Liver (tissue), 9 donors: Measurements from ENCODE around the gene LSAMP. TPM values are rescaled to one million over a fixed set of nuclear protein-coding genes. Genes with fewer than 3 reads are reported as not detected.

Source experiments
- DNase-seq: peaks from one replicate; pipeline ENCODE4 v3.0.0-alpha.2; 2017; ENCODE audit warnings: low spot score
- H3K27ac ChIP-seq, 2 donors: one replicate each; pipeline ENCODE4 v1.7.0; 2013; ENCODE audit warnings: inconsistent platforms in 2 of 2, low read length in 2 of 2, control low read depth in 1 of 2, low read depth in 1 of 2, mild to moderate bottlenecking in 1 of 2
- H3K27me3 ChIP-seq, 4 donors: one replicate each; pipeline versions ENCODE4 v1.6.1 to v1.7.0; 2013; ENCODE audit warnings: low read length in 3 of 4, inconsistent platforms in 1 of 4, mild to moderate bottlenecking in 1 of 4, moderate library complexity in 1 of 4; ENCODE audit not compliant: control insufficient read depth in 4 of 4, insufficient read depth in 4 of 4
- H3K36me3 ChIP-seq, 4 donors: one replicate each; pipeline versions ENCODE4 v1.6.1 to v1.7.0; 2013; ENCODE audit warnings: low read length in 3 of 4, mild to moderate bottlenecking in 3 of 4, low read depth in 1 of 4, moderate library complexity in 1 of 4; ENCODE audit not compliant: control insufficient read depth in 4 of 4, insufficient read depth in 3 of 4
- H3K4me1 ChIP-seq, 4 donors: one replicate each; pipeline versions ENCODE4 v1.6.1 to v1.7.0; 2013; ENCODE audit warnings: low read length in 3 of 4, mild to moderate bottlenecking in 3 of 4, moderate library complexity in 1 of 4; ENCODE audit not compliant: control insufficient read depth in 4 of 4, insufficient read depth in 4 of 4
- H3K4me3 ChIP-seq, 3 donors: one replicate each; pipeline versions ENCODE4 v1.6.1 to v1.7.0; 2013; ENCODE audit warnings: low read length in 3 of 3, control low read depth in 1 of 3, low read depth in 1 of 3, mild to moderate bottlenecking in 1 of 3
- H3K9ac ChIP-seq, 2 donors: one replicate each; pipeline ENCODE4 v1.7.0; 2013; ENCODE audit warnings: low read length in 2 of 2, mild to moderate bottlenecking in 2 of 2, moderate library complexity in 2 of 2, control low read depth in 1 of 2, low read depth in 1 of 2
- H3K9me3 ChIP-seq, 4 donors: one replicate each; pipeline versions ENCODE4 v1.6.1 to v1.7.0; 2013; ENCODE audit warnings: low read length in 3 of 4; ENCODE audit not compliant: control insufficient read depth in 4 of 4
- EGR1 ChIP-seq, 2 donors: IDR thresholded peaks; 2 replicates each; pipeline ENCODE4 v1.6.1; 2016 to 2018; ENCODE audit warnings: antibody characterized with exemption in 2 of 2, low read depth in 2 of 2
- FOXA1 ChIP-seq: IDR thresholded peaks from 2 replicates; pipeline ENCODE4 v1.6.1; 2016; ENCODE audit warnings: antibody characterized with exemption
- FOXA2 ChIP-seq: IDR thresholded peaks from 2 replicates; pipeline ENCODE4 v1.6.1; 2016; ENCODE audit warnings: antibody characterized with exemption
- GABPA ChIP-seq, 2 donors: IDR thresholded peaks in 1 of 2; conservative IDR thresholded peaks in 1 of 2; 2 replicates each; pipeline ENCODE4 v1.6.1; 2016; ENCODE audit warnings: antibody characterized with exemption in 2 of 2, mild to moderate bottlenecking in 1 of 2, moderate library complexity in 1 of 2
- HNF4A ChIP-seq, 2 donors: conservative IDR thresholded peaks; 2 replicates each; pipeline ENCODE4 v1.6.1; 2016; ENCODE audit warnings: antibody characterized with exemption in 2 of 2, mild to moderate bottlenecking in 2 of 2
- HNF4G ChIP-seq: IDR thresholded peaks from 2 replicates; pipeline ENCODE4 v1.6.1; 2016; ENCODE audit warnings: antibody characterized with exemption
- JUND ChIP-seq, 2 donors: IDR thresholded peaks; 2 replicates each; pipeline ENCODE4 v1.6.1; 2016; ENCODE audit warnings: antibody characterized with exemption in 2 of 2
- NR2F2 ChIP-seq: IDR thresholded peaks from 2 replicates; pipeline ENCODE4 v1.6.1; 2016; ENCODE audit warnings: antibody characterized with exemption
- RAD21 ChIP-seq, 2 donors: IDR thresholded peaks; 2 replicates each; pipeline ENCODE4 v1.6.1; 2016; ENCODE audit warnings: antibody characterized with exemption in 2 of 2, mild to moderate bottlenecking in 2 of 2
- RXRA ChIP-seq, 2 donors: IDR thresholded peaks; 2 replicates each; pipeline ENCODE4 v1.6.1; 2017 to 2018; ENCODE audit warnings: antibody characterized with exemption in 2 of 2, mild to moderate bottlenecking in 1 of 2
- SP1 ChIP-seq: IDR thresholded peaks from 2 replicates; pipeline ENCODE4 v1.6.1; 2018; ENCODE audit warnings: antibody characterized with exemption, mild to moderate bottlenecking
- TAF1 ChIP-seq: conservative IDR thresholded peaks from 2 replicates; pipeline ENCODE4 v1.6.1; 2016; ENCODE audit warnings: antibody characterized with exemption, mild to moderate bottlenecking
- YY1 ChIP-seq: IDR thresholded peaks from 2 replicates; pipeline ENCODE4 v1.6.1; 2016; ENCODE audit warnings: antibody characterized with exemption, mild to moderate bottlenecking
- WGBS: extraction: QIAGEN DNeasy Blood & Tissue Kit; methylation state at CpG from one replicate; pipeline ENCODE4 v1.1.7; 2013; 5-methylcytosine and 5-hydroxymethylcytosine counted together
- polyA plus RNA-seq, 2 donors: library from polyadenylated mRNA; stranded (reverse) in 1 of 2; unstranded in 1 of 2; fragments of 200-250 nt in 1 of 2; fragments of >200 nt in 1 of 2; fragmentation: Nextera tagmentation in 1 of 2; extraction: Ambion mirVana in 1 of 2; gene quantifications; one replicate each; pipeline versions ENCODE4 v1.2.1 to v1.2.3, GENCODE V29; 2013 to 2015
- total RNA-seq, 2 donors: library from RNA; depleted of rRNA; stranded (reverse); fragments of >200 nt; gene quantifications; one replicate each; pipeline ENCODE4 v1.2.3, GENCODE V29; 2014
- TF ChIP-seq, protein P1 (sequence below): fragments of 150-350 bp; IDR thresholded peaks from 2 replicates; pipeline ENCODE4 v1.5.1; 2017; ENCODE audit warnings: improper control_type of control experiment, low read depth, low read length; ENCODE audit not compliant: missing input control
- TF ChIP-seq, protein P2 (sequence below): IDR thresholded peaks from 2 replicates; pipeline ENCODE4 v1.6.1; 2016; ENCODE audit warnings: antibody characterized with exemption
- TF ChIP-seq, protein P3 (sequence below): IDR thresholded peaks from 2 replicates; pipeline ENCODE4 v1.6.1; 2016; ENCODE audit warnings: antibody characterized with exemption
- TF ChIP-seq, protein P4 (sequence below): IDR thresholded peaks from 2 replicates; pipeline ENCODE4 v1.6.1; 2016; ENCODE audit warnings: antibody characterized with exemption, mild to moderate bottlenecking
- TF ChIP-seq, protein P5 (sequence below): IDR thresholded peaks from 2 replicates; pipeline ENCODE4 v1.6.1; 2016; ENCODE audit warnings: antibody characterized with exemption
- donor health status: healthy.
- donor health status: healthy.
- donor health status: healthy.
- donor health status: healthy.
- donor health status: healthy.

Gene LSAMP
- total and polyA plus RNA-seq, 4 donors: 0.01 to 0.17 (median 0.06) TPM

DNA sequence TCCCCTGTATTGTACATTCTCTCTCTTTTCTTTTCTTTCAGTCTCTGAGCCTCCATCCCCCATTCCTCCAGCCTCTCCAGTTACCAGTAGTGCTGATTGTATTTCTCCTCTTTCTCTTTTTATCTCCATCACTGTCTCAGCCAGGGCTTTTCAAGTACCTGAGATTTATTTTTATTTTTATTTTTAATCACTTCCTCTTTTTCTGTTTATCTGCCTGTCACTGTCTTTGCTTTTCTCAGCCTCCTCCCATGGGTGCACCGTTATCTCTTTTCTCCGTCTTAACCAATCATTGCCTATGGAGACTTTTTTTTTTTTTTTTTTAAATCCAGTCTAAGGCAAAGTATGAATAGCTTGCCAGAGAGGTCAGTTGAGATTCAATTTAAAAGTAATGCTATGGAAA, 462.7 kb downstream of the LSAMP start:
- Histone ChIP-seq H3K27ac (no peak overlapping the region), H3K4me1 (no peaks in the 10 kb centered on the region), H3K9ac (no peak overlapping the region), H3K4me3 (no peak overlapping the region), H3K9me3 (no peaks in the 10 kb centered on the region), H3K27me3 (peaks cover 0 to 2% (median 0%) of the 10 kb centered on the region in 4 donors), H3K36me3 (no peaks in the 10 kb centered on the region)
- DNase-seq: no peak
- WGBS: 71% methylated on average over 2 of the region's 2 CpGs
- TF ChIP-seq EGR1 (IDR thresholded peaks at IDR 0.05; ENCODE audit: low read depth in 2 of 2) (no peak), RXRA (IDR thresholded peaks at IDR 0.05) (no peak), HNF4G (no peak)

DNA sequence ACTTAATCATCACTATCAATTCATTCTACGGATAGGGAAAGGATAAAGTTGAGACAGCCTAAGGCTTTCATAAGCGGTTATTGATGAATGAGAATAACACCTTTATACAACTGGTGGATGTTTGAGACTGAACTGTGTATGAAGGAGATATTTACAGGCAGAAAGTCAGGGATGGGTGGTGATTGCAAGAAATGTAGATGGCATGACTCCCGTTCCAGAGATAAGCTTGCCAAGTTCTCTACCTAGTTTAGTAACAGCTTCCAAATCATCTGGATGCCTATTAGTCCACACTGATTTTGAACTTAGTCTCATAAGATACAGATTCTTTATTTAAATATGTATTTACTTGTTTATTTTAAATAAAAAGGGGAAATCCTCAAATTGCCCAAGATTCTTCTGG, 463.2 kb downstream of the LSAMP start:
- Histone ChIP-seq H3K4me1 (no peaks in the 10 kb centered on the region), H3K27me3 (peaks cover 0 to 2% (median 0%) of the 10 kb centered on the region in 4 donors), H3K4me3 (no peak overlapping the region), H3K36me3 (no peaks in the 10 kb centered on the region), H3K27ac (no peak overlapping the region), H3K9ac (no peak overlapping the region), H3K9me3 (no peaks in the 10 kb centered on the region)
- 81% methylated on average over 3 of the region's 3 CpGs for WGBS
- TF ChIP-seq EGR1 (IDR thresholded peaks at IDR 0.05; ENCODE audit: low read depth in 2 of 2) (no peak), GABPA (IDR thresholded peaks at IDR 0.05 in 1 of 2, conservative IDR thresholded peaks at IDR 0.05 in 1 of 2) (no peak), FOXA1 (no peak), NR2F2 (no peak), HNF4G (no peak)
- TF ChIP-seq, protein P1, sequence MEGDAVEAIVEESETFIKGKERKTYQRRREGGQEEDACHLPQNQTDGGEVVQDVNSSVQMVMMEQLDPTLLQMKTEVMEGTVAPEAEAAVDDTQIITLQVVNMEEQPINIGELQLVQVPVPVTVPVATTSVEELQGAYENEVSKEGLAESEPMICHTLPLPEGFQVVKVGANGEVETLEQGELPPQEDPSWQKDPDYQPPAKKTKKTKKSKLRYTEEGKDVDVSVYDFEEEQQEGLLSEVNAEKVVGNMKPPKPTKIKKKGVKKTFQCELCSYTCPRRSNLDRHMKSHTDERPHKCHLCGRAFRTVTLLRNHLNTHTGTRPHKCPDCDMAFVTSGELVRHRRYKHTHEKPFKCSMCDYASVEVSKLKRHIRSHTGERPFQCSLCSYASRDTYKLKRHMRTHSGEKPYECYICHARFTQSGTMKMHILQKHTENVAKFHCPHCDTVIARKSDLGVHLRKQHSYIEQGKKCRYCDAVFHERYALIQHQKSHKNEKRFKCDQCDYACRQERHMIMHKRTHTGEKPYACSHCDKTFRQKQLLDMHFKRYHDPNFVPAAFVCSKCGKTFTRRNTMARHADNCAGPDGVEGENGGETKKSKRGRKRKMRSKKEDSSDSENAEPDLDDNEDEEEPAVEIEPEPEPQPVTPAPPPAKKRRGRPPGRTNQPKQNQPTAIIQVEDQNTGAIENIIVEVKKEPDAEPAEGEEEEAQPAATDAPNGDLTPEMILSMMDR: no peak
- no peak for DNase-seq

DNA sequence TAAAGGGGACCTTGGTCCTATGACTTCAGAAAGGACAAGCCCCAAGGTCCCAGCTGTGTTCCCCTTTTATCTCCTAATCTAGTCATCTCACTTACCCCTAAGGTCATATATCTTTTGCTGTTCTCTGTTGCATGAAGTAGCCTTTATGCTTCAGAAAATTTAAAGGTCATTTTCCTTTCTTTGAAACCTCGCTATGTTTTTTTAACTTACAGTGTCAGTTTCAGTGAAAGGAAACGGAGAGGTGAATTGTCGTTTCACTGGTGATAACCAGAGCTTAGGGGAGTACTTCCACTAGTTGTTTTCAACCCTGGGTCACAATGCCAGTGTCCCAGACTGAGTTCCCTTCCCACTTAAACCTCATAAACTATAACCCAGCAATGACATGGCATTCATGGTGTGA, 464.6 kb downstream of the LSAMP start:
- Histone ChIP-seq H3K9me3 (no peaks in the 10 kb centered on the region), H3K36me3 (no peaks in the 10 kb centered on the region), H3K27ac (no peak overlapping the region), H3K4me3 (no peak overlapping the region), H3K9ac (no peak overlapping the region), H3K4me1 (no peaks in the 10 kb centered on the region), H3K27me3 (no peaks in the 10 kb centered on the region)
- no peak for DNase-seq
- TF ChIP-seq FOXA2 (no peak), RXRA (IDR thresholded peaks at IDR 0.05) (no peak), JUND (IDR thresholded peaks at IDR 0.05) (no peak), RAD21 (IDR thresholded peaks at IDR 0.05) (no peak), SP1 (no peak), NR2F2 (no peak), GABPA (IDR thresholded peaks at IDR 0.05 in 1 of 2, conservative IDR thresholded peaks at IDR 0.05 in 1 of 2) (no peak), HNF4G (no peak), TAF1 (no peak), EGR1 (IDR thresholded peaks at IDR 0.05; ENCODE audit: low read depth in 2 of 2) (no peak), FOXA1 (no peak), YY1 (no peak), HNF4A (conservative IDR thresholded peaks at IDR 0.05) (no peak)
- TF ChIP-seq, protein P1: no peak
- TF ChIP-seq, protein P2, sequence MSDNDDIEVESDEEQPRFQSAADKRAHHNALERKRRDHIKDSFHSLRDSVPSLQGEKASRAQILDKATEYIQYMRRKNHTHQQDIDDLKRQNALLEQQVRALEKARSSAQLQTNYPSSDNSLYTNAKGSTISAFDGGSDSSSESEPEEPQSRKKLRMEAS: no peak
- TF ChIP-seq, protein P3, sequence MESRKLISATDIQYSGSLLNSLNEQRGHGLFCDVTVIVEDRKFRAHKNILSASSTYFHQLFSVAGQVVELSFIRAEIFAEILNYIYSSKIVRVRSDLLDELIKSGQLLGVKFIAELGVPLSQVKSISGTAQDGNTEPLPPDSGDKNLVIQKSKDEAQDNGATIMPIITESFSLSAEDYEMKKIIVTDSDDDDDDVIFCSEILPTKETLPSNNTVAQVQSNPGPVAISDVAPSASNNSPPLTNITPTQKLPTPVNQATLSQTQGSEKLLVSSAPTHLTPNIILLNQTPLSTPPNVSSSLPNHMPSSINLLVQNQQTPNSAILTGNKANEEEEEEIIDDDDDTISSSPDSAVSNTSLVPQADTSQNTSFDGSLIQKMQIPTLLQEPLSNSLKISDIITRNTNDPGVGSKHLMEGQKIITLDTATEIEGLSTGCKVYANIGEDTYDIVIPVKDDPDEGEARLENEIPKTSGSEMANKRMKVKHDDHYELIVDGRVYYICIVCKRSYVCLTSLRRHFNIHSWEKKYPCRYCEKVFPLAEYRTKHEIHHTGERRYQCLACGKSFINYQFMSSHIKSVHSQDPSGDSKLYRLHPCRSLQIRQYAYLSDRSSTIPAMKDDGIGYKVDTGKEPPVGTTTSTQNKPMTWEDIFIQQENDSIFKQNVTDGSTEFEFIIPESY: no peak
- TF ChIP-seq, protein P4, sequence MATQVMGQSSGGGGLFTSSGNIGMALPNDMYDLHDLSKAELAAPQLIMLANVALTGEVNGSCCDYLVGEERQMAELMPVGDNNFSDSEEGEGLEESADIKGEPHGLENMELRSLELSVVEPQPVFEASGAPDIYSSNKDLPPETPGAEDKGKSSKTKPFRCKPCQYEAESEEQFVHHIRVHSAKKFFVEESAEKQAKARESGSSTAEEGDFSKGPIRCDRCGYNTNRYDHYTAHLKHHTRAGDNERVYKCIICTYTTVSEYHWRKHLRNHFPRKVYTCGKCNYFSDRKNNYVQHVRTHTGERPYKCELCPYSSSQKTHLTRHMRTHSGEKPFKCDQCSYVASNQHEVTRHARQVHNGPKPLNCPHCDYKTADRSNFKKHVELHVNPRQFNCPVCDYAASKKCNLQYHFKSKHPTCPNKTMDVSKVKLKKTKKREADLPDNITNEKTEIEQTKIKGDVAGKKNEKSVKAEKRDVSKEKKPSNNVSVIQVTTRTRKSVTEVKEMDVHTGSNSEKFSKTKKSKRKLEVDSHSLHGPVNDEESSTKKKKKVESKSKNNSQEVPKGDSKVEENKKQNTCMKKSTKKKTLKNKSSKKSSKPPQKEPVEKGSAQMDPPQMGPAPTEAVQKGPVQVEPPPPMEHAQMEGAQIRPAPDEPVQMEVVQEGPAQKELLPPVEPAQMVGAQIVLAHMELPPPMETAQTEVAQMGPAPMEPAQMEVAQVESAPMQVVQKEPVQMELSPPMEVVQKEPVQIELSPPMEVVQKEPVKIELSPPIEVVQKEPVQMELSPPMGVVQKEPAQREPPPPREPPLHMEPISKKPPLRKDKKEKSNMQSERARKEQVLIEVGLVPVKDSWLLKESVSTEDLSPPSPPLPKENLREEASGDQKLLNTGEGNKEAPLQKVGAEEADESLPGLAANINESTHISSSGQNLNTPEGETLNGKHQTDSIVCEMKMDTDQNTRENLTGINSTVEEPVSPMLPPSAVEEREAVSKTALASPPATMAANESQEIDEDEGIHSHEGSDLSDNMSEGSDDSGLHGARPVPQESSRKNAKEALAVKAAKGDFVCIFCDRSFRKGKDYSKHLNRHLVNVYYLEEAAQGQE: no peak
- TF ChIP-seq, protein P5, sequence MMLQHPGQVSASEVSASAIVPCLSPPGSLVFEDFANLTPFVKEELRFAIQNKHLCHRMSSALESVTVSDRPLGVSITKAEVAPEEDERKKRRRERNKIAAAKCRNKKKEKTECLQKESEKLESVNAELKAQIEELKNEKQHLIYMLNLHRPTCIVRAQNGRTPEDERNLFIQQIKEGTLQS: no peak
- 40% methylated on average over 3 of the region's 3 CpGs for WGBS
